Right atrium auricular region (tissue), 2 donors: ENCODE measurements around the gene RIMS1. TPM values are rescaled to one million over a fixed set of nuclear protein-coding genes. Genes with fewer than 3 reads are reported as not detected.

Experiments
- DNase-seq: peaks from one replicate; pipeline ENCODE4 v3.0.0-alpha.2; 2019; ENCODE audit warnings: low spot score
- H3K27ac ChIP-seq, 2 donors: fragments of 200-600 bp; sonication (generic); 1 replicate in 1 of 2; 2 replicates in 1 of 2; pipeline ENCODE4 v1.5.1; 2016 to 2019
- H3K27me3 ChIP-seq, 2 donors: fragments of 200-600 bp; sonication (generic); one replicate each; pipeline versions ENCODE4 v1.5.1 to v1.6.0; 2017 to 2019
- H3K36me3 ChIP-seq: fragments of 200-600 bp; sonication (generic); one replicate; pipeline ENCODE4 v1.5.1; 2016
- H3K4me1 ChIP-seq, 2 donors: fragments of 200-600 bp; sonication (generic); one replicate each; pipeline versions ENCODE4 v1.5.1 to v1.6.0; 2017 to 2019
- H3K4me3 ChIP-seq, 2 donors: fragments of 200-600 bp; sonication (generic); 1 replicate in 1 of 2; 2 replicates in 1 of 2; pipeline ENCODE4 v1.5.1; 2017 to 2019; ENCODE audit warnings: mild to moderate bottlenecking in 1 of 2, moderate library complexity in 1 of 2
- H3K9me3 ChIP-seq, 2 donors: fragments of 200-600 bp; sonication (generic); one replicate each; pipeline ENCODE4 v1.5.1; 2019
- total RNA-seq, 2 donors: library from RNA; depleted of rRNA; stranded (reverse); fragments of >200 nt; gene quantifications; one replicate each; pipeline ENCODE4 v1.1.0, GENCODE V29; 2016
- TF ChIP-seq, protein P1 (sequence below), 2 donors: fragments of 200-600 bp; sonication (generic); IDR thresholded peaks; one replicate each; pipeline ENCODE4 v1.5.1; 2019; ENCODE audit warnings: antibody characterized with exemption in 2 of 2

Gene RIMS1
- total RNA-seq, 2 donors from 2014 or later: 0.55 to 1.3 TPM

DNA sequence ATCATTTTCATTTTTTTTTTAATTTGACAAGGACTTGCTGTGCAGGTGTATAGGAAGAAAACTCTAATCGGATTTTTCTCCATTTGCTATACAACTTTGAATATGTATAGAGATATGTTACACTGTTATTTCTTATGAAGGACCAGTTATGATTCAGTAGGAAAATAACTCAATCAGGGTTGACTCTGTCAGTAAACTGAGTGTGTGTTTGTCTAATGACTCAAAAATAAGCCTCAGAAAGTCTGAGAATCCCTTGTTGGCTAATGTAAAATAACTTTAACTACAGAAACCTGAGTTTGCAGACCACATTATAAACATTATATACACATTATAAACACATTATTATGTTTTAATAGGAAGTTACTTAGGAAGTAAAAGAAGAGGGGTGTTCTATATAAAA lies 352.6 kb downstream of the RIMS1 start:
- TF ChIP-seq, protein P1, sequence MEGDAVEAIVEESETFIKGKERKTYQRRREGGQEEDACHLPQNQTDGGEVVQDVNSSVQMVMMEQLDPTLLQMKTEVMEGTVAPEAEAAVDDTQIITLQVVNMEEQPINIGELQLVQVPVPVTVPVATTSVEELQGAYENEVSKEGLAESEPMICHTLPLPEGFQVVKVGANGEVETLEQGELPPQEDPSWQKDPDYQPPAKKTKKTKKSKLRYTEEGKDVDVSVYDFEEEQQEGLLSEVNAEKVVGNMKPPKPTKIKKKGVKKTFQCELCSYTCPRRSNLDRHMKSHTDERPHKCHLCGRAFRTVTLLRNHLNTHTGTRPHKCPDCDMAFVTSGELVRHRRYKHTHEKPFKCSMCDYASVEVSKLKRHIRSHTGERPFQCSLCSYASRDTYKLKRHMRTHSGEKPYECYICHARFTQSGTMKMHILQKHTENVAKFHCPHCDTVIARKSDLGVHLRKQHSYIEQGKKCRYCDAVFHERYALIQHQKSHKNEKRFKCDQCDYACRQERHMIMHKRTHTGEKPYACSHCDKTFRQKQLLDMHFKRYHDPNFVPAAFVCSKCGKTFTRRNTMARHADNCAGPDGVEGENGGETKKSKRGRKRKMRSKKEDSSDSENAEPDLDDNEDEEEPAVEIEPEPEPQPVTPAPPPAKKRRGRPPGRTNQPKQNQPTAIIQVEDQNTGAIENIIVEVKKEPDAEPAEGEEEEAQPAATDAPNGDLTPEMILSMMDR (IDR thresholded peaks at IDR 0.05): no peak
- DNase-seq: no peak
- no peaks in the 10 kb centered on the region for H3K4me1 ChIP-seq
- no peaks in the 10 kb centered on the region for H3K9me3 ChIP-seq
- no peak overlapping the region for H3K4me3 ChIP-seq
- H3K27ac ChIP-seq: no peak overlapping the region
- H3K27me3 ChIP-seq: no peaks in the 10 kb centered on the region
- no peaks in the 10 kb centered on the region for H3K36me3 ChIP-seq

DNA sequence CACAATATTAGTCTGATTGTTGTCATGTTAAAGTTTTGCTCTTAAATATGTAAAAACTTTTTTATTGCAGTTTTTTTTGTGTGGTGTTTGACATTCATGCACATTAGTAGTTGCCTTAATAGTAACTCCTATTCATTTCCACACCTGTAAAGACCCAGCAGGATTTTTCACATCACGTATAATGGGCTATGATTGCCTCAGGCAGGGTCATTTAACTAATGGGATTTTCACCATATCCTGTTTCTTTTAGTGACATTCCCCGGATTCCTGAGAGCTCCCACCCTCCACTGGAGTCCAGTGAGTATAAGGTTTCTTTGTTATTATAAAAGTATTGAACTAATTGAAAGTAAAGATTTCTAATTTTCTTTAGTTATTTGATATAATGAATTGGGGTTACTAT lies 359.2 kb downstream of the RIMS1 start:
- H3K36me3 ChIP-seq: no peaks in the 10 kb centered on the region
- no peaks in the 10 kb centered on the region for H3K27me3 ChIP-seq
- no peak overlapping the region for H3K27ac ChIP-seq
- H3K4me3 ChIP-seq: no peak overlapping the region
- no peaks in the 10 kb centered on the region for H3K9me3 ChIP-seq
- TF ChIP-seq, protein P1 (IDR thresholded peaks at IDR 0.05): no peak
- no peaks in the 10 kb centered on the region for H3K4me1 ChIP-seq
- DNase-seq: no peak

DNA sequence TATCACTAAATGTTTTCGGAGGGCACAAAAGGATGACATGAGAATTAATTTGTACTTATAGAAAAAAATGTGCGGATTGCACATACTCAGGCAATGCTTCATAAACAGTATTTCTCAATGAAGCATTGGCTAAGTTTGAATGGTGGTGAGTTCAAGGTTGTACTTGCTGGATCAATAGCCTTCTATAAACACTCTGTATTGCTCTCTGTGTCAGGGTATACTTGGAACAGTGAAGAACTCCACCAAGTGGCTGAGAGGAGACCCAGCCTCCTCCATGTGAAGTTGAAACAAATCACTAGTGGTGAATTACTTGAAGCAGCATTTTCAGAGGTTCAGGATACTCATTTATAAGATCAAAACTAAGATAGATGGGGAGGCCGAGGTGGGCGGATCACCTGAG lies 360.6 kb downstream of the RIMS1 start:
- DNase-seq: no peak
- no peak overlapping the region for H3K27ac ChIP-seq
- H3K4me3 ChIP-seq: no peak overlapping the region
- no peaks in the 10 kb centered on the region for H3K4me1 ChIP-seq
- TF ChIP-seq, protein P1 (IDR thresholded peaks at IDR 0.05): no peak
- no peaks in the 10 kb centered on the region for H3K9me3 ChIP-seq
- H3K27me3 ChIP-seq: no peaks in the 10 kb centered on the region
- H3K36me3 ChIP-seq: no peaks in the 10 kb centered on the region

DNA sequence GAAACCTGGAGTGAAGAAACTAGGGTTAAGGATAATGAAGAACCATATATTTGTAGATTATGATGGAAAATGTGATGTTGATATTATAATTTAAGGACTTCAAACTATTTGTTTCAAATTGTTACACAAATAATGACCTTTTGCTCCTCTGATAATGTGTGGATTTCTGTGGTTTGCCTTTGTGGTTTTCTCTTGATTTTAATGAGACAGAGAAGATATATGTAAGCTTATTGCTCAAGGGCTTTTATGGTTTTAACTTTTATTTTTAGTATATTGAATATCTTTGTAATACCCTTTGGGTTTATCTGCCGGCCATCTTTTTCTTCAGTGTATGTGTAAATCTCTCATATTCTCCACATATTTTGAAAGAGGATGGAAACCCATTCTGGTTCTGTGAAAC lies 362.3 kb downstream of the RIMS1 start:
- Histone ChIP-seq H3K4me3 (no peak overlapping the region), H3K36me3 (no peaks in the 10 kb centered on the region), H3K4me1 (no peaks in the 10 kb centered on the region), H3K27me3 (no peaks in the 10 kb centered on the region), H3K9me3 (no peaks in the 10 kb centered on the region), H3K27ac (no peak overlapping the region)
- TF ChIP-seq, protein P1 (IDR thresholded peaks at IDR 0.05): no peak
- no peak for DNase-seq

DNA sequence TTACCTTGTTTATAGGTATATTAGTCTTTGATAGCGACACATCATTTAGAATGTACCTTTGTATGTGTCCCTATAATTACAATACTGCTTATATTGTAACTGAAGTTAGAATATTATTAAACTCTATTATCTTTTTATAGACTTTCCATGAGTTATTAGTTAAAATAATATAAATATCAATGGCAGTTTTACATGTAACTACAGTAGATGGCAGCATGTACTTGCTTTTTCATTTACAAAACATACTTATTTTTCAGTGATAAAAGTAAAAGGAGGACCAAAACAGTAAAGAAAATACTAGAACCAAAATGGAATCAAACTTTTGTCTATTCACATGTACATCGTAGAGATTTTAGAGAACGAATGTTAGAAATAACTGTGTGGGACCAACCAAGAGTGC lies 364.3 kb downstream of the RIMS1 start:
- TF ChIP-seq, protein P1 (IDR thresholded peaks at IDR 0.05): no peak
- H3K36me3 ChIP-seq: no peaks in the 10 kb centered on the region
- no peak for DNase-seq
- H3K27me3 ChIP-seq: no peaks in the 10 kb centered on the region
- no peaks in the 10 kb centered on the region for H3K4me1 ChIP-seq
- H3K4me3 ChIP-seq: no peak overlapping the region
- H3K9me3 ChIP-seq: no peaks in the 10 kb centered on the region
- H3K27ac ChIP-seq: no peak overlapping the region

DNA sequence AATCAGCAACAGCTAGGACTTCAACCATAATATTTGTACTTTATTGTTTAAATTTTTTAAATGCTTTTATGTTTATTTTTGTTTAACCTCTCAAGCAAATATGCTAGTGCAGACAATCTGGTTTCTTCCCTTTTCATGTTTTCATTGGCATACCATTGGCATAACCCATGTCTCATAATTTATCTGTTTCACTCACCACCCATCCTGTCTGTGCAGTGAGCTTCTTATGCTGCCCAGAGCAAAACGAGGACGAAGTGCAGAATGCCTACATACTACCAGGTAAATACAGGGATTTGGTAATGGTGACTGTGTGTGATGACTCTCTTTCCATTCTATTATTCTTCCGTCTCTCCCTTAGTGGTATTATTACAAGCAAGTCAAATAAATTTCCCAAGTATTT lies 374.1 kb downstream of the RIMS1 start:
- Histone ChIP-seq H3K4me3 (no peak overlapping the region), H3K27ac (no peak overlapping the region), H3K4me1 (no peaks in the 10 kb centered on the region), H3K27me3 (no peaks in the 10 kb centered on the region), H3K9me3 (no peaks in the 10 kb centered on the region), H3K36me3 (no peaks in the 10 kb centered on the region)
- no peak for DNase-seq
- TF ChIP-seq, protein P1 (IDR thresholded peaks at IDR 0.05): no peak
